Osteoblast (primary cell): ENCODE measurements around the gene ZFC3H1. TPM values are rescaled to one million over a fixed set of nuclear protein-coding genes. Genes with fewer than 3 reads are reported as not detected.
A peak's percentile ranks its signal among the peaks of the same experiment; 100 is the strongest.

Experiments
- DNase-seq: peaks from one replicate; pipeline ENCODE4 v3.0.0; 2011; ENCODE audit warnings: low spot score, mixed read lengths; ENCODE audit not compliant: insufficient read length; ENCODE audit errors: missing footprints
- H2AFZ ChIP-seq: 2 replicates; pipeline ENCODE4 v1.6.0; 2011; ENCODE audit warnings: mild to moderate bottlenecking, low read length
- H3K27ac ChIP-seq: 2 replicates; pipeline ENCODE4 v1.5.1; 2011; ENCODE audit warnings: mild to moderate bottlenecking, low read depth, low read length, moderate library complexity
- H3K27me3 ChIP-seq: 2 replicates; pipeline ENCODE4 v1.6.0; 2012; ENCODE audit warnings: mild to moderate bottlenecking, control low read depth, inconsistent platforms, low read length, moderate library complexity; ENCODE audit not compliant: insufficient read depth
- H3K36me3 ChIP-seq: 2 replicates; pipeline ENCODE4 v1.5.1; 2011; ENCODE audit warnings: mild to moderate bottlenecking, low read length, control low read depth, moderate library complexity; ENCODE audit not compliant: insufficient read depth
- H3K4me1 ChIP-seq: 2 replicates; pipeline ENCODE4 v1.5.1; 2011; ENCODE audit warnings: mild to moderate bottlenecking, low read length, control low read depth, moderate library complexity; ENCODE audit not compliant: insufficient read depth
- H3K4me2 ChIP-seq: 2 replicates; pipeline ENCODE4 v1.6.0; 2011; ENCODE audit warnings: mild to moderate bottlenecking, low read length; ENCODE audit not compliant: insufficient read depth
- H3K4me3 ChIP-seq: fragments of 200-600 bp; sonication (generic); 3 replicates; pipeline ENCODE4 v1.5.1; 2012; ENCODE audit warnings: mild to moderate bottlenecking, low read length, inconsistent platforms; ENCODE audit not compliant: insufficient read depth
- H3K79me2 ChIP-seq: 2 replicates; pipeline ENCODE4 v1.6.0; 2012; ENCODE audit warnings: mild to moderate bottlenecking, low read length, control low read depth, inconsistent platforms; ENCODE audit not compliant: insufficient read depth
- H3K9me3 ChIP-seq: 2 replicates; pipeline ENCODE4 v1.5.1; 2011; ENCODE audit warnings: low read depth, low read length, control low read depth
- H4K20me1 ChIP-seq: 2 replicates; pipeline ENCODE4 v1.6.0; 2012; ENCODE audit warnings: mild to moderate bottlenecking, low read length, control low read depth; ENCODE audit not compliant: insufficient read depth
- total RNA-seq: library from RNA; depleted of rRNA; stranded (reverse); fragments of >200 nt; gene quantifications from 2 replicates; pipeline ENCODE4 v1.2.3, GENCODE V29; 2012
- TF ChIP-seq, protein P1 (sequence below): IDR thresholded peaks from 2 replicates; pipeline ENCODE4 v1.5.1; 2011; ENCODE audit warnings: mild to moderate bottlenecking, low read depth, low read length, moderate library complexity; ENCODE audit errors: extremely low read depth

ZFC3H1 gene
- total RNA-seq, 1 donor: 36.6 TPM

DNA sequence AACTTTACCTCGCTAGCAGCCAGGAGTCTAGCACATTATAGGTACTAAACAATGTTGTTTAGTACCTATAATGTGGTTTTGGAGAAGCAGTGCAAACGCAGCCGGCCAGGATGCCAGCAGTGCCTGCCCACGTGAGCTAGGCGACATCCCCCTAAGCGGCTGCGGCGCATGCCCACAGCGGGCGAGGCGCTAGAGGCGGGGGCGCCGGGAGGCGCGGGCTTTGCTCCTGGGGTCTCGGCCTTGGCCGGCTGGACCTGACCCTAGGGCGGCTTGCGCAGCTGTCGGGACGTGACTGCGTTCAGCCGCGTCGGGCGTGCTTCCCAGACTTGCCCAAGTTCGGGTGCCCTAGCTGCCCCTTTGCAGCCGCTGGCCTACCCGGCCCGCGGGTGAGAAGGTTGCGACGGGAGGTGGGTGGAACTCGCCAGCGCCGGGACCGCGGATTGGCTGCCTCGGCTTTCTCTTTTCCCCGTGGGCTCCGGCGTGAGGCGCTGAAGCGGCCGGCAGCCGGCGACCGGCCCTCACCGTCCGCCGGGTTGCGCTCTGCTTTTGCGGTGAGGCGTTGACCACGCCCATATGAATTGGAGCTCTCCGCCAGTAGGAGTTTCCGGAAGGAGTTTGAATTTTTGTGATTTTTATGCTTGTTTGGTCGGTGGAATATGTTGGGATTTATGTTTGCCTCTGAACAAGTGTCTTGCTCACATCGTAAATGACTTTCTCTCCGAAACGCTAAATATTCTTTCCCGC lies 22.4 kb upstream of the ZFC3H1 start, which contains the start of gene TMEM19:
TSS of gene TMEM19 (plus strand) at position 169 of the 744 bp plus-strand sequence. CDS start 599 bp downstream, outside the sequence.
- H3K27ac ChIP-seq: peak within 1 kb of the TSS; percentile 66

GRCh38 chr12:71685312-71685906 lies 21.8 kb upstream of the ZFC3H1 start:
- Histone ChIP-seq H3K36me3 (no peaks in the 10 kb centered on the region), H3K9me3 (no peaks in the 10 kb centered on the region), H3K27ac (peak overlapping the region; percentile 66), H3K79me2 (peaks cover 11% of the 10 kb centered on the region), H3K4me1 (peaks cover 11% of the 10 kb centered on the region), H3K4me2 (peak overlapping the region; percentile 90), H2AFZ (peak overlapping the region; percentile 70), H3K4me3 (peak overlapping the region; percentile 80), H3K27me3 (no peaks in the 10 kb centered on the region), H4K20me1 (no peaks in the 10 kb centered on the region)
- TF ChIP-seq, protein P1, sequence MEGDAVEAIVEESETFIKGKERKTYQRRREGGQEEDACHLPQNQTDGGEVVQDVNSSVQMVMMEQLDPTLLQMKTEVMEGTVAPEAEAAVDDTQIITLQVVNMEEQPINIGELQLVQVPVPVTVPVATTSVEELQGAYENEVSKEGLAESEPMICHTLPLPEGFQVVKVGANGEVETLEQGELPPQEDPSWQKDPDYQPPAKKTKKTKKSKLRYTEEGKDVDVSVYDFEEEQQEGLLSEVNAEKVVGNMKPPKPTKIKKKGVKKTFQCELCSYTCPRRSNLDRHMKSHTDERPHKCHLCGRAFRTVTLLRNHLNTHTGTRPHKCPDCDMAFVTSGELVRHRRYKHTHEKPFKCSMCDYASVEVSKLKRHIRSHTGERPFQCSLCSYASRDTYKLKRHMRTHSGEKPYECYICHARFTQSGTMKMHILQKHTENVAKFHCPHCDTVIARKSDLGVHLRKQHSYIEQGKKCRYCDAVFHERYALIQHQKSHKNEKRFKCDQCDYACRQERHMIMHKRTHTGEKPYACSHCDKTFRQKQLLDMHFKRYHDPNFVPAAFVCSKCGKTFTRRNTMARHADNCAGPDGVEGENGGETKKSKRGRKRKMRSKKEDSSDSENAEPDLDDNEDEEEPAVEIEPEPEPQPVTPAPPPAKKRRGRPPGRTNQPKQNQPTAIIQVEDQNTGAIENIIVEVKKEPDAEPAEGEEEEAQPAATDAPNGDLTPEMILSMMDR: no peak
- DNase-seq: no peak

More for the DNA sequence above, 22.4 kb upstream of the ZFC3H1 start, which contains the start of gene TMEM19:
- Histone ChIP-seq H3K27me3 (no peaks in the 10 kb centered on the region), H3K4me1 (peaks cover 11% of the 10 kb centered on the region), H3K36me3 (no peaks in the 10 kb centered on the region), H3K79me2 (peaks cover 11% of the 10 kb centered on the region), H3K4me2 (peak within 1 kb of the TSS; percentile 90), H2AFZ (peak within 1 kb of the TSS; percentile 70), H3K9me3 (no peaks in the 10 kb centered on the region), H4K20me1 (no peaks in the 10 kb centered on the region), H3K4me3 (peak within 1 kb of the TSS; percentile 80)
- DNase-seq: peak; percentile 95
- TF ChIP-seq, protein P1: peak; percentile 28

- no peak for DNase-seq
- peak overlapping the region; percentile 90 for H3K4me2 ChIP-seq
- no peak overlapping the region for H3K27ac ChIP-seq
- no peaks in the 10 kb centered on the region for H3K27me3 ChIP-seq
- H3K4me3 ChIP-seq: peak overlapping the region; percentile 8
- TF ChIP-seq, protein P1: no peak
- no peaks in the 10 kb centered on the region for H3K36me3 ChIP-seq
- H2AFZ ChIP-seq: peak overlapping the region; percentile 42
- no peaks in the 10 kb centered on the region for H3K9me3 ChIP-seq
- peaks cover 11% of the 10 kb centered on the region for H3K4me1 ChIP-seq
- H4K20me1 ChIP-seq: no peaks in the 10 kb centered on the region
- H3K79me2 ChIP-seq: peaks cover 11% of the 10 kb centered on the region
Measured at GRCh38 chr12:71684081-71684480, 20.4 kb upstream of the ZFC3H1 start.

DNA sequence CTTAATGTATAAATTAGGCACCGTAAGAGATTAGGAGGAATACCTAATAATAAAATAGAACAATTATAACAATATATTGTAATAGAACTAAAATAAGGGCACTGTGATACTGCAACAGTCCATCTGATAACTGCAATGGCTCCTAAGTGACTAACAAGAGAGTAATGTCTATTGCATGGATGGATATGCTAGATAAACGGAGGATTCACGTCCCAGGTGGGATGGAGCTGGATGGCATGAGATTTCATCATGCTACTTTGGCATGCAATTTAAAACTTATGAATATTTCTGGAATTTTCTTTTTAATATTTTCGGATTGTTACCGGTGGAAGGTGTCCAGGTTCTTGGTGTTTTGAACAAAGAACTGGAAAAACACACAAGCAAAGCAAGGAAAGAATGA lies 20.0 kb upstream of the ZFC3H1 start:
- H3K9me3 ChIP-seq: no peaks in the 10 kb centered on the region
- no peak for DNase-seq
- H3K4me1 ChIP-seq: peaks cover 11% of the 10 kb centered on the region
- no peaks in the 10 kb centered on the region for H3K36me3 ChIP-seq
- no peak overlapping the region for H3K4me2 ChIP-seq
- H4K20me1 ChIP-seq: no peaks in the 10 kb centered on the region
- no peak overlapping the region for H3K4me3 ChIP-seq
- TF ChIP-seq, protein P1: no peak
- no peak overlapping the region for H3K27ac ChIP-seq
- peaks cover 11% of the 10 kb centered on the region for H3K79me2 ChIP-seq
- H3K27me3 ChIP-seq: no peaks in the 10 kb centered on the region
- no peak overlapping the region for H2AFZ ChIP-seq
